Natural killer cell (primary cell): Measurements from ENCODE around the gene ZNF548. TPM values are rescaled to one million over a fixed set of nuclear protein-coding genes. Genes with fewer than 3 reads are reported as not detected.

Experiments used
- ATAC-seq, 3 donors: fragments of 150-1000 bp in 2 of 3; fragments of 200-7000 bp in 1 of 3; cut with Tn5 transposase; 1 replicate in 1 of 3; 2 replicates in 2 of 3; pipeline ENCODE4 v1.10.0; 2021; ENCODE audit warnings: mild to moderate bottlenecking in 2 of 3, moderate library complexity in 2 of 3
- DNase-seq, 2 donors: peaks; one replicate each; pipeline versions ENCODE4 v3.0.0 to v3.0.0-alpha.2; 2013 to 2021; ENCODE audit warnings: mixed read lengths in 1 of 2
- H3K27ac ChIP-seq: one replicate; pipeline ENCODE4 v1.5.1; 2013; ENCODE audit warnings: mild to moderate bottlenecking, low read length
- H3K27me3 ChIP-seq: one replicate; pipeline ENCODE4 v1.6.1; 2013; ENCODE audit warnings: low read length; ENCODE audit not compliant: control insufficient read depth, insufficient read depth
- H3K36me3 ChIP-seq: one replicate; pipeline ENCODE4 v1.6.1; 2013; ENCODE audit warnings: low read length; ENCODE audit not compliant: control insufficient read depth, insufficient read depth
- H3K4me1 ChIP-seq: one replicate; pipeline ENCODE4 v1.6.1; 2013; ENCODE audit warnings: low read length; ENCODE audit not compliant: control insufficient read depth, insufficient read depth
- H3K4me3 ChIP-seq: one replicate; pipeline ENCODE4 v1.5.1; 2013; ENCODE audit warnings: low read length
- H3K9me3 ChIP-seq: one replicate; pipeline ENCODE4 v1.6.1; 2013; ENCODE audit warnings: low read length; ENCODE audit not compliant: control insufficient read depth, insufficient read depth
- H3K27ac Mint-ChIP-seq, 2 donors: one replicate each; pipeline ENCODE4 v1.8.0; 2022; ENCODE audit warnings: mild to moderate bottlenecking in 2 of 2, mixed read lengths in 2 of 2, moderate library complexity in 1 of 2
- H3K27me3 Mint-ChIP-seq, 2 donors: one replicate each; pipeline ENCODE4 v1.8.0; 2022; ENCODE audit warnings: low read depth in 2 of 2, mixed read lengths in 2 of 2
- H3K36me3 Mint-ChIP-seq: one replicate; pipeline ENCODE4 v1.8.0; 2022; ENCODE audit warnings: mixed read lengths
- H3K4me1 Mint-ChIP-seq, 2 donors: one replicate each; pipeline ENCODE4 v1.8.0; 2022; ENCODE audit warnings: mixed read lengths in 2 of 2
- H3K4me3 Mint-ChIP-seq: one replicate; pipeline ENCODE4 v1.8.0; 2022; ENCODE audit warnings: mild to moderate bottlenecking, moderate library complexity, mixed read lengths
- H3K9me3 Mint-ChIP-seq, 2 donors: one replicate each; pipeline ENCODE4 v1.8.0; 2022; ENCODE audit warnings: mixed read lengths in 2 of 2
- CTCF ChIP-seq: fragments of 200-600 bp; IDR thresholded peaks from one replicate; pipeline ENCODE4 v1.8.0; 2022; ENCODE audit warnings: antibody characterized with exemption
- WGBS: methylation state at CpG from one replicate; pipeline ENCODE4 v1.1.7; 2013; ENCODE audit warnings: missing lambda C conversion rate; ENCODE audit not compliant: insufficient coverage; 5-methylcytosine and 5-hydroxymethylcytosine counted together
- intact Hi-C: fragments of 100-400 bp; cut with micrococcal nuclease; formaldehyde crosslinking; loops from one replicate; pipeline ENCODE4 v1.14.2; 2022
- total RNA-seq, 4 donors: library from RNA; stranded (reverse); fragments of 120-200 nt in 1 of 4; gene quantifications; one replicate each; pipeline versions ENCODE4 v1.2.3 to v1.2.4, GENCODE V29; 2013 to 2022

The ZNF548 gene
- total RNA-seq = 100 to 1,000 TPM in 1 of 3 donors, 10 to 100 TPM in 2; 75.5 to 104 (median 96.9) TPM
- 68.9 TPM for total RNA-seq (2013)

GRCh38 chr19:57389730-57390598, at the start of gene ZNF548:
Gene ZNF548 (plus strand): TSS chr19:57389854. CDS start chr19:57390100, 246 bp downstream.
- TF ChIP-seq CTCF = no peak
- intact Hi-C loops = loop anchor here (1.0 to 10.0 kb wide), 6 partner anchors 21 to 615 kb away; partner anchors contain the start of genes TRAPPC2B, ZNF17, ZNF304 and ZNF547
- peak; percentile 99 for DNase-seq
- Histone ChIP-seq H3K4me3 (peak within 1 kb of the TSS; percentile 81), H3K9me3 (no peaks in the 10 kb centered on the region), H3K27me3 (no peaks in the 10 kb centered on the region), H3K4me1 (peaks cover 23% of the 10 kb centered on the region), H3K36me3 (peaks cover 8% of the 10 kb centered on the region), H3K27ac (peak within 1 kb of the TSS; percentile 95)
- H3K4me1 Mint-ChIP-seq = peaks cover 37 to 48% of the 10 kb centered on the region in 2 donors
- H3K27ac Mint-ChIP-seq = peak within 1 kb of the TSS; percentile 97 to 98
- H3K36me3 Mint-ChIP-seq = peaks cover 10% of the 10 kb centered on the region
- H3K27me3 Mint-ChIP-seq = peaks cover 0 to 4% of the 10 kb centered on the region in 2 donors
- 1% methylated on average over 50 of the region's 50 CpGs for WGBS
- peak; percentile 90 to 98 (median 92) for ATAC-seq
- H3K4me3 Mint-ChIP-seq = peak within 1 kb of the TSS; percentile 94
- no peaks in the 10 kb centered on the region for H3K9me3 Mint-ChIP-seq

GRCh38 chr19:57342582-57342981, 47.1 kb upstream of the ZNF548 start:
- peaks cover 0 to 4% of the 10 kb centered on the region in 2 donors for H3K9me3 Mint-ChIP-seq

GRCh38 chr19:57348136-57348535, 41.5 kb upstream of the ZNF548 start:
- peaks cover 17% of the 10 kb centered on the region for H3K4me1 ChIP-seq
- WGBS = 79% methylated on average over 3 of the region's 3 CpGs
- Mint-ChIP-seq H3K27ac (no peak overlapping the region), H3K36me3 (peaks cover 19% of the 10 kb centered on the region), H3K4me1 (peaks cover 25 to 29% of the 10 kb centered on the region in 2 donors), H3K4me3 (no peak overlapping the region), H3K27me3 (peaks cover 13 to 33% of the 10 kb centered on the region in 2 donors), H3K9me3 (peaks cover 6 to 11% of the 10 kb centered on the region in 2 donors)
- H3K36me3 ChIP-seq = no peaks in the 10 kb centered on the region
- peaks cover 3% of the 10 kb centered on the region for H3K9me3 ChIP-seq
- no peak overlapping the region for H3K4me3 ChIP-seq
- no peak overlapping the region for H3K27ac ChIP-seq
- intact Hi-C loops = no loop called here
- DNase-seq = no peak
- peaks cover 2% of the 10 kb centered on the region for H3K27me3 ChIP-seq
- no peak for ATAC-seq
- TF ChIP-seq CTCF = no peak

More at GRCh38 chr19:57342582-57342981, 47.1 kb upstream of the ZNF548 start:
- H3K4me1 Mint-ChIP-seq = no peaks in the 10 kb centered on the region
- peaks cover 2% of the 10 kb centered on the region for H3K27me3 ChIP-seq
- no peak overlapping the region for H3K4me3 ChIP-seq
- no peaks in the 10 kb centered on the region for H3K4me1 ChIP-seq
- H3K36me3 Mint-ChIP-seq = no peaks in the 10 kb centered on the region
- no peak overlapping the region for H3K27ac ChIP-seq
- DNase-seq (no peak), ATAC-seq (no peak)
- no peak overlapping the region for H3K4me3 Mint-ChIP-seq
- no peak overlapping the region for H3K27ac Mint-ChIP-seq
- peaks cover 12 to 29% of the 10 kb centered on the region in 2 donors for H3K27me3 Mint-ChIP-seq
- intact Hi-C loops = no loop called here
- WGBS = 80% methylated on average over 6 of the region's 6 CpGs
- H3K9me3 ChIP-seq = no peaks in the 10 kb centered on the region
- TF ChIP-seq CTCF = no peak
- H3K36me3 ChIP-seq = no peaks in the 10 kb centered on the region
